ENCODE measurements around the gene INMT. TPM values are rescaled to one million over a fixed set of nuclear protein-coding genes. Genes with fewer than 3 reads are reported as not detected.

INMT gene
- total and polyA plus RNA-seq, 2 experiments from 2014 or later, result 0.09 TPM; not detected in 1

DNA sequence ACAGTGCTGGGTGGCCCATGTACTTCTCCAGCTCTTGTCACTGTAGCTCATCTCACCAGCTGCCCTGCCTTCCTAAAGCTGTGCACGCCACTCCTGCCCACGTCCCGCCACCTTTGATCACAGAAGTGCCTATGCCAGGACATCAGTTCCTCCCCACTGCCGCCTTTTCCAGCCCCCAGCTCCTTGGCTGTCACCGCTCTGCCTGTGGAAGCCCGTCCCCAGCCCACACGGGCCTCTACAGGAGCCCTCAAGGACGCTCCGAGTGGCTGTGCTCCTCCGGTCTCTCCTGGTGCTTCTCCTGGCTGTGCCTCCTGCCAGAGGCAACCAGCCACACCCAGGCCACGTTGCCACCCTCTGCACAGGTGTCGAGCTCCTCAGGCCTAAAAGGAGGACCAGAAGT, 19.3 kb upstream of the INMT start:
- Histone ChIP-seq H3K9ac (no peak overlapping the region), H3K36me3 (ENCODE audit: low read depth) (no peaks in the 10 kb centered on the region), H3K27me3 (replicated peaks; ENCODE audit: insufficient read depth) (peaks cover 60% of the 10 kb centered on the region), H3K4me2 (ENCODE audit: unreplicated experiment) (no peak overlapping the region), H3K9me3 (ENCODE audit: low read depth) (no peaks in the 10 kb centered on the region), H3F3A (ENCODE audit: insufficient read depth) (no peaks in the 10 kb centered on the region), H2AFZ (no peak overlapping the region), H3K79me2 (ENCODE audit: insufficient read depth) (no peaks in the 10 kb centered on the region), H3K9me2 (ENCODE audit: insufficient read depth) (no peaks in the 10 kb centered on the region), H4K20me1 (ENCODE audit: insufficient read depth) (no peaks in the 10 kb centered on the region), H3K27ac (no peak overlapping the region), H3K4me3 (no peak overlapping the region), H3K4me1 (ENCODE audit: insufficient read depth) (no peaks in the 10 kb centered on the region)
- DNase-seq, result no peak
- in situ Hi-C loops (cut with MboI), result no loop called here
- WGBS, 2 experiments (ENCODE audit: low coverage in 1 of 2, low lambda C conversion rate in 2 of 2, missing lambda C conversion rate in 2 of 2), result 59 to 65% methylated on average over 12 of the region's 12 CpGs
- TF ChIP-seq EZH2phosphoT487 (IDR thresholded peaks at IDR 0.05; ENCODE audit: insufficient read depth, low read depth) (no peak), EZH2 (IDR thresholded peaks at IDR 0.05; ENCODE audit: insufficient read depth, poor library complexity, severe bottlenecking) (no peak)

DNA sequence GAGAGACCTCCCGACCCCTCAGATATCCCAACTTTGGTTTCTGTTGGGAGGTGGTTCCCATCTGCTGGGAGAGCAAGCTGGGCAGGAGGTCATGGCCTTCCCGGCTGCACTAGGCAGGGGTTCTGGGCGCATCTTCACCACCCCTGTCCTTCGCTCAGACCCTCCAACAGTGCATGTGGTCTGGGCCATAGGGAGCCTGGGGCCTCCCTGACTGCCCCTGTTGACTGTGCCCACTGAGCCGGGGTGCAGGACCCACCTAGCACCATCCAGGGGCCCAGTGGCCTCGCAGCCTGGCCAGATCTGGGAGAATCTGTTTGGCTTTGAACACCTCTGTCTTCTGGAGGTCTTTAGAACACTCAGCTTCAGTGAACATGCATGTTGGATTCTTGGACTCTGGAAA, 18.7 kb upstream of the INMT start:
- no peaks in the 10 kb centered on the region for H3K9me3 ChIP-seq (ENCODE audit: low read depth)
- H3K9ac ChIP-seq, result no peak overlapping the region
- TF ChIP-seq EZH2 (IDR thresholded peaks at IDR 0.05; ENCODE audit: insufficient read depth, poor library complexity, severe bottlenecking) (no peak), EZH2phosphoT487 (IDR thresholded peaks at IDR 0.05; ENCODE audit: insufficient read depth, low read depth) (no peak)
- H3F3A ChIP-seq (ENCODE audit: insufficient read depth), result no peaks in the 10 kb centered on the region
- no peaks in the 10 kb centered on the region for H3K79me2 ChIP-seq (ENCODE audit: insufficient read depth)
- peaks cover 66% of the 10 kb centered on the region for H3K27me3 ChIP-seq (replicated peaks; ENCODE audit: insufficient read depth)
- no peak overlapping the region for H3K27ac ChIP-seq
- in situ Hi-C loops (cut with MboI), result no loop called here
- H3K4me3 ChIP-seq, result no peak overlapping the region
- DNase-seq, result no peak
- WGBS, 2 experiments (ENCODE audit: low coverage in 1 of 2, low lambda C conversion rate in 2 of 2, missing lambda C conversion rate in 2 of 2), result 57 to 61% methylated on average over 6 of the region's 6 CpGs
- H3K4me2 ChIP-seq (ENCODE audit: unreplicated experiment), result no peak overlapping the region
- H2AFZ ChIP-seq, result no peak overlapping the region
- no peaks in the 10 kb centered on the region for H4K20me1 ChIP-seq (ENCODE audit: insufficient read depth)
- no peaks in the 10 kb centered on the region for H3K36me3 ChIP-seq (ENCODE audit: low read depth)
- no peaks in the 10 kb centered on the region for H3K9me2 ChIP-seq (ENCODE audit: insufficient read depth)
- H3K4me1 ChIP-seq (ENCODE audit: insufficient read depth), result no peaks in the 10 kb centered on the region

DNA sequence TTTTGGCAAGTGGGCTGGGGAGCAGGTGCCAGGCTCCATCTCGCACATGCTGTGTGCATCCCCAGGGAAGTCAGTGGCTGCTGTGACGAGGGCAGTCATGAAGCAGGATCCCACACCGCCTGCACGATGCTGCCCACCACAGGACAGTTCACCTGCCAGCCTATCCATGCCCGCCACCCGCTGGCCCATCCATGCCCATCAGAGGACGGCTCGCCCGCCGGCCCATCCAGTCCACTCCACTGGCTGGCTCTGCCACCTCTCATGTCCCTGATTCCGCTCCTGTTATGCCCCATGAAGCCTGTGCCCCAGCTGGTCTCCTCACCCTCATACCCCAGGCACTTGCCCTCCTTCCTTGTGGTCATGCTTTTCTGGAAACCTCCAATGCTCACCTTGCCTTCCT, 18.2 kb upstream of the INMT start:
- H2AFZ ChIP-seq, result no peak overlapping the region
- peaks cover 69% of the 10 kb centered on the region for H3K27me3 ChIP-seq (replicated peaks; ENCODE audit: insufficient read depth)
- in situ Hi-C loops (cut with MboI), result no loop called here
- H3K9me2 ChIP-seq (ENCODE audit: insufficient read depth), result no peaks in the 10 kb centered on the region
- no peak overlapping the region for H3K27ac ChIP-seq
- no peaks in the 10 kb centered on the region for H3K9me3 ChIP-seq (ENCODE audit: low read depth)
- H3K4me1 ChIP-seq (ENCODE audit: insufficient read depth), result no peaks in the 10 kb centered on the region
- H4K20me1 ChIP-seq (ENCODE audit: insufficient read depth), result no peaks in the 10 kb centered on the region
- no peak overlapping the region for H3K4me3 ChIP-seq
- DNase-seq, result no peak
- TF ChIP-seq EZH2phosphoT487 (IDR thresholded peaks at IDR 0.05; ENCODE audit: insufficient read depth, low read depth), result no peak
- TF ChIP-seq EZH2 (IDR thresholded peaks at IDR 0.05; ENCODE audit: insufficient read depth, poor library complexity, severe bottlenecking), result no peak
- H3F3A ChIP-seq (ENCODE audit: insufficient read depth), result no peaks in the 10 kb centered on the region
- H3K4me2 ChIP-seq (ENCODE audit: unreplicated experiment), result no peak overlapping the region
- H3K36me3 ChIP-seq (ENCODE audit: low read depth), result no peaks in the 10 kb centered on the region
- 66 to 68% methylated on average over 9 to 11 of the region's 11 CpGs for WGBS, 2 experiments (ENCODE audit: low coverage in 1 of 2, low lambda C conversion rate in 2 of 2, missing lambda C conversion rate in 2 of 2)
- H3K79me2 ChIP-seq (ENCODE audit: insufficient read depth), result no peaks in the 10 kb centered on the region
- no peak overlapping the region for H3K9ac ChIP-seq

- no peak for TF ChIP-seq EZH2 (IDR thresholded peaks at IDR 0.05; ENCODE audit: insufficient read depth, poor library complexity, severe bottlenecking)
- TF ChIP-seq EZH2phosphoT487 (IDR thresholded peaks at IDR 0.05; ENCODE audit: insufficient read depth, low read depth), result no peak
- Histone ChIP-seq H2AFZ (no peak overlapping the region), H3K27me3 (replicated peaks; ENCODE audit: insufficient read depth) (peaks cover 67% of the 10 kb centered on the region), H3K9me3 (ENCODE audit: low read depth) (no peaks in the 10 kb centered on the region), H3K4me1 (ENCODE audit: insufficient read depth) (no peaks in the 10 kb centered on the region), H3K9ac (no peak overlapping the region), H3K9me2 (ENCODE audit: insufficient read depth) (no peaks in the 10 kb centered on the region), H3F3A (ENCODE audit: insufficient read depth) (no peaks in the 10 kb centered on the region), H3K79me2 (ENCODE audit: insufficient read depth) (no peaks in the 10 kb centered on the region), H3K36me3 (ENCODE audit: low read depth) (no peaks in the 10 kb centered on the region), H3K4me2 (ENCODE audit: unreplicated experiment) (no peak overlapping the region), H3K27ac (no peak overlapping the region), H3K4me3 (no peak overlapping the region), H4K20me1 (ENCODE audit: insufficient read depth) (no peaks in the 10 kb centered on the region)
- in situ Hi-C loops (cut with MboI), result no loop called here
- DNase-seq, result no peak
- WGBS, 2 experiments (ENCODE audit: low coverage in 1 of 2, low lambda C conversion rate in 2 of 2, missing lambda C conversion rate in 2 of 2), result 57 to 61% methylated on average over 7 of the region's 7 CpGs
Measured at GRCh38 chr7:30734497-30734896, 17.4 kb upstream of the INMT start.

DNA sequence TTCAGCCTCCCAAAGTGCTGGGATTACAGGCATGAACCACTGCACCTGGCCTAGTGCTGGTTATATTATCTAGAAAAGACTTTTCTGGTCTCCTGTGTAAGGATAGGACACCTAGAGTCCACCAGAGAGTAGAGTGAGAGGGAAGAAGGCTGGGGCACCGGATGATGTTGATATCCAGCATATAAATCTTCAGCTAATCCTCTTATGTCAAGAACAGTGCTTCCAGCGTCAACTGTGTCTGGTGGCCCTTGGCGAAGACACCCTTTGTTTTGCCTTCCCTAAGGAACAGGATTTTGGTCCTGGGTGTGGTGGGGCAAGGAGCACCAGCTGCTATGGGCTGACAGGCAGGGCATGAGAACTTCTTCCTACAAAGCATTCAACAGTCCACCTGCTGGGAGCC, 16.3 kb upstream of the INMT start:
- H3K4me1 ChIP-seq (ENCODE audit: insufficient read depth), result no peaks in the 10 kb centered on the region
- in situ Hi-C loops (cut with MboI), result no loop called here
- no peaks in the 10 kb centered on the region for H3K9me3 ChIP-seq (ENCODE audit: low read depth)
- H3K4me2 ChIP-seq (ENCODE audit: unreplicated experiment), result no peak overlapping the region
- TF ChIP-seq EZH2 (IDR thresholded peaks at IDR 0.05; ENCODE audit: insufficient read depth, poor library complexity, severe bottlenecking), result no peak
- no peak for TF ChIP-seq EZH2phosphoT487 (IDR thresholded peaks at IDR 0.05; ENCODE audit: insufficient read depth, low read depth)
- H2AFZ ChIP-seq, result no peak overlapping the region
- no peaks in the 10 kb centered on the region for H3F3A ChIP-seq (ENCODE audit: insufficient read depth)
- H3K27ac ChIP-seq, result no peak overlapping the region
- DNase-seq, result no peak
- H3K36me3 ChIP-seq (ENCODE audit: low read depth), result no peaks in the 10 kb centered on the region
- no peak overlapping the region for H3K9ac ChIP-seq
- 73 to 80% methylated on average over 3 of the region's 3 CpGs for WGBS, 2 experiments (ENCODE audit: low coverage in 1 of 2, low lambda C conversion rate in 2 of 2, missing lambda C conversion rate in 2 of 2)
- no peaks in the 10 kb centered on the region for H3K9me2 ChIP-seq (ENCODE audit: insufficient read depth)
- H3K79me2 ChIP-seq (ENCODE audit: insufficient read depth), result no peaks in the 10 kb centered on the region
- no peaks in the 10 kb centered on the region for H4K20me1 ChIP-seq (ENCODE audit: insufficient read depth)
- no peak overlapping the region for H3K4me3 ChIP-seq
- H3K27me3 ChIP-seq (replicated peaks; ENCODE audit: insufficient read depth), result peaks cover 56% of the 10 kb centered on the region

All from GM23248 (cell line).